A549 (cell line): ENCODE measurements around the gene CCDC47.

Source experiments
- EHF ChIP-seq: fragments of 250-450 bp; sonication (Bioruptor Pico); IDR thresholded peaks from 2 replicates; pipeline ENCODE4 v1.5.0; 2020; ENCODE audit warnings: mild to moderate bottlenecking
- EP300 ChIP-seq, 2 experiments: fragments of >200 bp; sonication (Bioruptor Twin); formaldehyde crosslinking; IDR thresholded peaks; 2 replicates in 1 of 2; 3 replicates in 1 of 2; pipeline ENCODE4 v1.6.1; 2016 to 2017
- MAFK ChIP-seq: fragments of 450-650 bp; IDR thresholded peaks from 2 replicates; pipeline ENCODE4 v1.6.1; 2014; ENCODE audit not compliant: partially characterized antibody
- PHF8 ChIP-seq: fragments of 200-600 bp; sonication (generic); IDR thresholded peaks from 2 replicates; pipeline ENCODE4 v1.6.1; 2016; ENCODE audit warnings: low read depth, mild to moderate bottlenecking, antibody characterized with exemption, moderate library complexity, borderline replicate concordance
- POLR2A ChIP-seq: IDR thresholded peaks from 2 replicates; pipeline ENCODE4 v1.6.1; 2012; ENCODE audit warnings: mild to moderate bottlenecking, low read length
- RAD21 ChIP-seq, 2 experiments: fragments of >200 bp in 1 of 2; sonication (Bioruptor Twin) in 1 of 2; formaldehyde crosslinking in 1 of 2; IDR thresholded peaks in 1 of 2; conservative IDR thresholded peaks in 1 of 2; 2 replicates in 1 of 2; 3 replicates in 1 of 2; pipeline ENCODE4 v1.6.1; 2012 to 2018; ENCODE audit warnings: inconsistent platforms in 1 of 2
- RARB ChIP-seq: fragments of 250-450 bp; sonication (Bioruptor Pico); IDR thresholded peaks from 2 replicates; pipeline ENCODE4 v1.8.0; 2021; ENCODE audit warnings: mild to moderate bottlenecking, moderate library complexity
- SREBF2 ChIP-seq: fragments of 450-650 bp; IDR thresholded peaks from 2 replicates; pipeline ENCODE4 v1.6.1; 2014; ENCODE audit warnings: mild to moderate bottlenecking, moderate library complexity
- TF ChIP-seq, protein P1 (sequence below): fragments of >200 bp; sonication (Bioruptor Twin); formaldehyde crosslinking; IDR thresholded peaks from 3 replicates; pipeline ENCODE4 v1.5.1; 2016

DNA sequence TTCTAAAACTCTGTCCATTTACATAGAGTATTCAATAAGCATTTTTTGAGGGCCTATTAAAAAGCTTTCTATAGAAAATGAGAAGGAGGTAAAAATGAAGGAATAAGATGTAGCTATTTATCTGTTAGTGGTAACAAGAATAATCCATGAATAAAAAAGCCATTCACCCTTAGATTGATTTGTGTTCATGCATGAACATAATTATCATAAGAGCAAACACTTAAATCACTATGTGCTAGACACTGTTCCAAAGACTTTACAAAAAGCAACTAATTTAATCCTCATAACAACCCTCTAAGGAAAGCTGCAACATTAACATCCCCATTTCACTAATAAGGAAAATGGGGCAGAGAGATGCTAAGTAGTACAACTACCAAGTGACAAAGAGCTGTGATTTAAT, 6.6 kb downstream of the CCDC47 start:
- TF ChIP-seq EP300 (IDR thresholded peaks at IDR 0.05) (no peak), EHF (CRISPR knock-in tag) (no peak), RAD21 (conservative IDR thresholded peaks at IDR 0.05 in 1 of 2, IDR thresholded peaks at IDR 0.05 in 1 of 2) (no peak), RARB (CRISPR knock-in tag) (no peak), MAFK (no peak), SREBF2 (no peak), PHF8 (no peak), POLR2A (no peak)
- TF ChIP-seq, protein P1, sequence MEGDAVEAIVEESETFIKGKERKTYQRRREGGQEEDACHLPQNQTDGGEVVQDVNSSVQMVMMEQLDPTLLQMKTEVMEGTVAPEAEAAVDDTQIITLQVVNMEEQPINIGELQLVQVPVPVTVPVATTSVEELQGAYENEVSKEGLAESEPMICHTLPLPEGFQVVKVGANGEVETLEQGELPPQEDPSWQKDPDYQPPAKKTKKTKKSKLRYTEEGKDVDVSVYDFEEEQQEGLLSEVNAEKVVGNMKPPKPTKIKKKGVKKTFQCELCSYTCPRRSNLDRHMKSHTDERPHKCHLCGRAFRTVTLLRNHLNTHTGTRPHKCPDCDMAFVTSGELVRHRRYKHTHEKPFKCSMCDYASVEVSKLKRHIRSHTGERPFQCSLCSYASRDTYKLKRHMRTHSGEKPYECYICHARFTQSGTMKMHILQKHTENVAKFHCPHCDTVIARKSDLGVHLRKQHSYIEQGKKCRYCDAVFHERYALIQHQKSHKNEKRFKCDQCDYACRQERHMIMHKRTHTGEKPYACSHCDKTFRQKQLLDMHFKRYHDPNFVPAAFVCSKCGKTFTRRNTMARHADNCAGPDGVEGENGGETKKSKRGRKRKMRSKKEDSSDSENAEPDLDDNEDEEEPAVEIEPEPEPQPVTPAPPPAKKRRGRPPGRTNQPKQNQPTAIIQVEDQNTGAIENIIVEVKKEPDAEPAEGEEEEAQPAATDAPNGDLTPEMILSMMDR = no peak
